Measurements from ENCODE around the gene ABCA6. TPM values are rescaled to one million over a fixed set of nuclear protein-coding genes. Genes with fewer than 3 reads are reported as not detected.

The ABCA6 gene
- total RNA-seq, 1 experiment from 2014 or later = 0.17 TPM

- peak; percentile 2 for DNase-seq (ENCODE audit: low read depth)
Observed at GRCh38 chr17:69142175-69142802, 594 bp upstream of the ABCA6 start.

- DNase-seq (ENCODE audit: low read depth) = no peak
Observed at GRCh38 chr17:69134112-69134511, 7.6 kb downstream of the ABCA6 start.

GRCh38 chr17:69130627-69131296 lies 10.9 kb downstream of the ABCA6 start:
- DNase-seq (ENCODE audit: low read depth) = no peak

GRCh38 chr17:69123626-69124025 lies 18.1 kb downstream of the ABCA6 start:
- no peak for DNase-seq (ENCODE audit: low read depth)

GRCh38 chr17:69122065-69122464 lies 19.6 kb downstream of the ABCA6 start:
- DNase-seq (ENCODE audit: low read depth) = no peak

- DNase-seq (ENCODE audit: low read depth) = no peak
Observed at GRCh38 chr17:69117855-69118784, 23.6 kb downstream of the ABCA6 start.

- no peak for DNase-seq (ENCODE audit: low read depth)
Observed at GRCh38 chr17:69111794-69112193, 29.9 kb downstream of the ABCA6 start.

GRCh38 chr17:69105907-69106730 lies 35.6 kb downstream of the ABCA6 start:
- DNase-seq (ENCODE audit: low read depth) = no peak

- no peak for DNase-seq (ENCODE audit: low read depth)
Observed at GRCh38 chr17:69103557-69104233, 38.0 kb downstream of the ABCA6 start.

- DNase-seq (ENCODE audit: low read depth) = no peak
Observed at GRCh38 chr17:69098625-69099024, 43.1 kb downstream of the ABCA6 start.

GRCh38 chr17:69096541-69096940 lies 45.2 kb downstream of the ABCA6 start:
- no peak for DNase-seq (ENCODE audit: low read depth)

GRCh38 chr17:69093995-69094394 lies 47.7 kb downstream of the ABCA6 start:
- DNase-seq (ENCODE audit: low read depth) = no peak

- DNase-seq (ENCODE audit: low read depth) = no peak
Observed at GRCh38 chr17:69093279-69093789, 48.4 kb downstream of the ABCA6 start.

GRCh38 chr17:69090365-69090764 lies 51.3 kb downstream of the ABCA6 start:
- no peak for DNase-seq (ENCODE audit: low read depth)

GRCh38 chr17:69088643-69089200 lies 53.0 kb downstream of the ABCA6 start:
- DNase-seq (ENCODE audit: low read depth) = no peak

- no peak for DNase-seq (ENCODE audit: low read depth)
Observed at GRCh38 chr17:69086641-69087040, 55.1 kb downstream of the ABCA6 start.

- DNase-seq (ENCODE audit: low read depth) = no peak
Observed at GRCh38 chr17:69084911-69085310, 56.8 kb downstream of the ABCA6 start.

GRCh38 chr17:69082696-69083095 lies 59.0 kb downstream of the ABCA6 start:
- no peak for DNase-seq (ENCODE audit: low read depth)

- no peak for DNase-seq (ENCODE audit: low read depth)
Observed at GRCh38 chr17:69078864-69079263, 62.8 kb downstream of the ABCA6 start.

- DNase-seq (ENCODE audit: low read depth) = no peak
Observed at GRCh38 chr17:69075823-69076222, 65.9 kb downstream of the ABCA6 start.
